ENCODE data around the gene TBXT.

Gene TBXT

GRCh38 chr6:166119116-166119911 lies 48.3 kb downstream of the TBXT start:
- H3K9me3 ChIP-seq (ENCODE audit: control insufficient read depth, insufficient read depth, low read length), result peaks cover 4% of the 10 kb centered on the region
- H3K27ac ChIP-seq (ENCODE audit: low read depth, low read length), result no peak overlapping the region
- no peaks in the 10 kb centered on the region for H4K20me1 ChIP-seq (ENCODE audit: control insufficient read depth, insufficient read depth, low read depth, low read length)
- no peaks in the 10 kb centered on the region for H3K9me2 ChIP-seq (replicated peaks; ENCODE audit: control insufficient read depth, low read length)
- TF ChIP-seq CTCF (IDR thresholded peaks at IDR 0.05; ENCODE audit: low read depth, low read length, poor library complexity, severe bottlenecking) (no peak), EZH2phosphoT487 (IDR thresholded peaks at IDR 0.05; ENCODE audit: borderline replicate concordance, low read length) (no peak)
- no peaks in the 10 kb centered on the region for H3K36me3 ChIP-seq (ENCODE audit: control insufficient read depth, low read length)
- H3K4me2 ChIP-seq (ENCODE audit: low read length), result no peak overlapping the region
- H3K4me3 ChIP-seq (ENCODE audit: low read length), result no peak overlapping the region
- no peaks in the 10 kb centered on the region for H3F3A ChIP-seq (ENCODE audit: control insufficient read depth, insufficient read depth)
- no peaks in the 10 kb centered on the region for H3K27me3 ChIP-seq (ENCODE audit: control insufficient read depth, low read length)
- H3K4me1 ChIP-seq (ENCODE audit: control insufficient read depth, low read length), result no peaks in the 10 kb centered on the region
- no peaks in the 10 kb centered on the region for H3K79me2 ChIP-seq (ENCODE audit: control insufficient read depth, low read length)

- Histone ChIP-seq H3K79me2 (ENCODE audit: control insufficient read depth, low read length) (no peaks in the 10 kb centered on the region), H3K27ac (ENCODE audit: low read depth, low read length) (no peak overlapping the region), H3K36me3 (ENCODE audit: control insufficient read depth, low read length) (no peaks in the 10 kb centered on the region), H3K4me3 (ENCODE audit: low read length) (no peak overlapping the region), H3K4me1 (ENCODE audit: control insufficient read depth, low read length) (no peaks in the 10 kb centered on the region), H3K9me2 (replicated peaks; ENCODE audit: control insufficient read depth, low read length) (no peaks in the 10 kb centered on the region), H3K9me3 (ENCODE audit: control insufficient read depth, insufficient read depth, low read length) (peaks cover 4% of the 10 kb centered on the region), H3F3A (ENCODE audit: control insufficient read depth, insufficient read depth) (no peaks in the 10 kb centered on the region), H3K4me2 (ENCODE audit: low read length) (no peak overlapping the region), H3K27me3 (ENCODE audit: control insufficient read depth, low read length) (peaks cover 9% of the 10 kb centered on the region), H4K20me1 (ENCODE audit: control insufficient read depth, insufficient read depth, low read depth, low read length) (no peaks in the 10 kb centered on the region)
- TF ChIP-seq CTCF (IDR thresholded peaks at IDR 0.05; ENCODE audit: low read depth, low read length, poor library complexity, severe bottlenecking) (no peak), EZH2phosphoT487 (IDR thresholded peaks at IDR 0.05; ENCODE audit: borderline replicate concordance, low read length) (no peak)
These were observed 52.0 kb downstream of the TBXT start for GRCh38 chr6:166115609-166116008.

GRCh38 chr6:166112580-166112979 lies 55.1 kb downstream of the TBXT start:
- no peak for TF ChIP-seq EZH2phosphoT487 (IDR thresholded peaks at IDR 0.05; ENCODE audit: borderline replicate concordance, low read length)
- no peak for TF ChIP-seq CTCF (IDR thresholded peaks at IDR 0.05; ENCODE audit: low read depth, low read length, poor library complexity, severe bottlenecking)
- Histone ChIP-seq H3K36me3 (ENCODE audit: control insufficient read depth, low read length) (no peaks in the 10 kb centered on the region), H3K4me2 (ENCODE audit: low read length) (no peak overlapping the region), H3K4me1 (ENCODE audit: control insufficient read depth, low read length) (no peaks in the 10 kb centered on the region), H3K27ac (ENCODE audit: low read depth, low read length) (no peak overlapping the region), H3K79me2 (ENCODE audit: control insufficient read depth, low read length) (no peaks in the 10 kb centered on the region), H3K27me3 (ENCODE audit: control insufficient read depth, low read length) (peaks cover 20% of the 10 kb centered on the region), H3F3A (ENCODE audit: control insufficient read depth, insufficient read depth) (no peaks in the 10 kb centered on the region), H3K9me3 (ENCODE audit: control insufficient read depth, insufficient read depth, low read length) (peaks cover 4% of the 10 kb centered on the region), H4K20me1 (ENCODE audit: control insufficient read depth, insufficient read depth, low read depth, low read length) (no peaks in the 10 kb centered on the region), H3K9me2 (replicated peaks; ENCODE audit: control insufficient read depth, low read length) (no peaks in the 10 kb centered on the region), H3K4me3 (ENCODE audit: low read length) (no peak overlapping the region)
